Smooth muscle cell (in vitro differentiated cells): ENCODE results near the gene FRMD4A. TPM values are rescaled to one million over a fixed set of nuclear protein-coding genes. Genes with fewer than 3 reads are reported as not detected.
A peak's percentile ranks its signal among the peaks of the same experiment; 100 is the strongest.
"Not testable (repeated sequence)": the region's sequence is repeated elsewhere in the genome, so short reads cannot be mapped to it uniquely, and the experiment has no call there.

Source experiments
- DNase-seq: peaks from one replicate; lab custom pipeline; 2025; ENCODE audit not compliant: unreplicated experiment; lab: John Stamatoyannopoulos, UW
- H2AFZ ChIP-seq: fragments of 200-600 bp; sonication (generic); 2 replicates; pipeline ENCODE4 v1.6.0; 2016; ENCODE audit warnings: antibody characterized with exemption, low read depth, mild to moderate bottlenecking
- H3F3A ChIP-seq: fragments of 200-600 bp; sonication (generic); 2 replicates; pipeline ENCODE4 v1.6.0; 2017; ENCODE audit warnings: antibody characterized with exemption, low read depth
- H3K27ac ChIP-seq: fragments of 200-600 bp; sonication (generic); 2 replicates; pipeline ENCODE4 v1.5.1; 2016; ENCODE audit warnings: low read depth, mild to moderate bottlenecking
- H3K27me3 ChIP-seq: fragments of 200-600 bp; sonication (generic); 2 replicates; pipeline ENCODE4 v1.6.1; 2016; ENCODE audit warnings: low read depth, mild to moderate bottlenecking
- H3K36me3 ChIP-seq: fragments of 200-600 bp; sonication (generic); 2 replicates; pipeline ENCODE4 v1.5.1; 2016; ENCODE audit warnings: low read depth
- H3K4me1 ChIP-seq: fragments of 200-600 bp; sonication (generic); 2 replicates; pipeline ENCODE4 v1.5.1; 2016; ENCODE audit warnings: low read depth
- H3K4me2 ChIP-seq: fragments of 200-600 bp; sonication (generic); 2 replicates; pipeline ENCODE4 v1.6.0; 2016; ENCODE audit warnings: mild to moderate bottlenecking
- H3K4me3 ChIP-seq: fragments of 200-600 bp; sonication (generic); 2 replicates; pipeline ENCODE4 v1.5.1; 2016; ENCODE audit warnings: mild to moderate bottlenecking
- H3K79me2 ChIP-seq: fragments of 200-600 bp; sonication (generic); 2 replicates; pipeline ENCODE4 v1.6.0; 2016; ENCODE audit warnings: low read depth, mild to moderate bottlenecking
- H3K9ac ChIP-seq: fragments of 200-600 bp; sonication (generic); 2 replicates; pipeline ENCODE4 v1.6.0; 2016; ENCODE audit warnings: low read depth
- H3K9me3 ChIP-seq: fragments of 200-600 bp; sonication (generic); replicated peaks from 2 replicates; pipeline ENCODE4 v1.5.1; 2016; ENCODE audit warnings: low read depth
- H4K20me1 ChIP-seq: fragments of 200-600 bp; sonication (generic); 2 replicates; pipeline ENCODE4 v1.6.0; 2016; ENCODE audit warnings: low read depth
- WGBS: methylation state at CpG from one replicate; pipeline ENCODE4 v1.1.7; 2016; ENCODE audit warnings: low lambda C conversion rate; 5-methylcytosine and 5-hydroxymethylcytosine counted together
- polyA plus RNA-seq: library from polyadenylated mRNA; unstranded; fragments of >200 nt; fragmentation: Nextera tagmentation; extraction: Ambion mirVana; gene quantifications from 2 replicates; pipeline ENCODE4 v1.2.1, GENCODE V29; 2016
- total RNA-seq: library from RNA; depleted of rRNA; stranded (reverse); fragments of >200 nt; gene quantifications from 2 replicates; pipeline ENCODE4 v1.2.3, GENCODE V29; 2014
- TF ChIP-seq, protein P1 (sequence below): fragments of 200-600 bp; sonication (generic); IDR thresholded peaks from 2 replicates; pipeline ENCODE4 v1.5.1; 2017; ENCODE audit warnings: borderline replicate concordance, mild to moderate bottlenecking, antibody characterized with exemption; ENCODE audit not compliant: insufficient read depth, poor library complexity, severe bottlenecking

The FRMD4A gene
- total and polyA plus RNA-seq, 2 experiments from 2014 or later: 3.0 to 5.4 TPM

GRCh38 chr10:13716081-13717071, 614.3 kb downstream of the FRMD4A start:
- Histone ChIP-seq H3K9ac (no peak overlapping the region), H4K20me1 (no peaks in the 10 kb centered on the region)

GRCh38 chr10:13715596-13715995, 615.1 kb downstream of the FRMD4A start:
- H3K9ac ChIP-seq, H3K4me1 ChIP-seq, H3K36me3 ChIP-seq, H3K9me3 ChIP-seq, H3F3A ChIP-seq, H4K20me1 ChIP-seq, DNase-seq, H3K27ac ChIP-seq, H3K79me2 ChIP-seq, H3K27me3 ChIP-seq, H3K4me3 ChIP-seq, H2AFZ ChIP-seq, H3K4me2 ChIP-seq: not testable (repeated sequence)
- 75% methylated on average over 5 of the region's 5 CpGs for WGBS

More at GRCh38 chr10:13716081-13717071, 614.3 kb downstream of the FRMD4A start:
- Histone ChIP-seq H3K36me3 (no peaks in the 10 kb centered on the region), H3K27me3 (no peaks in the 10 kb centered on the region), H3K9me3 (no peaks in the 10 kb centered on the region), H3F3A (no peaks in the 10 kb centered on the region), H2AFZ (peak overlapping the region; percentile 9), H3K4me3 (no peak overlapping the region), H3K79me2 (no peaks in the 10 kb centered on the region), H3K4me1 (peaks cover 4% of the 10 kb centered on the region), H3K4me2 (no peak overlapping the region), H3K27ac (no peak overlapping the region)
- TF ChIP-seq, protein P1, sequence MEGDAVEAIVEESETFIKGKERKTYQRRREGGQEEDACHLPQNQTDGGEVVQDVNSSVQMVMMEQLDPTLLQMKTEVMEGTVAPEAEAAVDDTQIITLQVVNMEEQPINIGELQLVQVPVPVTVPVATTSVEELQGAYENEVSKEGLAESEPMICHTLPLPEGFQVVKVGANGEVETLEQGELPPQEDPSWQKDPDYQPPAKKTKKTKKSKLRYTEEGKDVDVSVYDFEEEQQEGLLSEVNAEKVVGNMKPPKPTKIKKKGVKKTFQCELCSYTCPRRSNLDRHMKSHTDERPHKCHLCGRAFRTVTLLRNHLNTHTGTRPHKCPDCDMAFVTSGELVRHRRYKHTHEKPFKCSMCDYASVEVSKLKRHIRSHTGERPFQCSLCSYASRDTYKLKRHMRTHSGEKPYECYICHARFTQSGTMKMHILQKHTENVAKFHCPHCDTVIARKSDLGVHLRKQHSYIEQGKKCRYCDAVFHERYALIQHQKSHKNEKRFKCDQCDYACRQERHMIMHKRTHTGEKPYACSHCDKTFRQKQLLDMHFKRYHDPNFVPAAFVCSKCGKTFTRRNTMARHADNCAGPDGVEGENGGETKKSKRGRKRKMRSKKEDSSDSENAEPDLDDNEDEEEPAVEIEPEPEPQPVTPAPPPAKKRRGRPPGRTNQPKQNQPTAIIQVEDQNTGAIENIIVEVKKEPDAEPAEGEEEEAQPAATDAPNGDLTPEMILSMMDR: no peak
- DNase-seq: no peak
- 59% methylated on average over 10 of the region's 10 CpGs for WGBS

- Histone ChIP-seq H3K9me3 (no peaks in the 10 kb centered on the region), H3F3A (no peaks in the 10 kb centered on the region), H2AFZ (no peak overlapping the region), H3K4me1 (peaks cover 4% of the 10 kb centered on the region), H3K27me3 (no peaks in the 10 kb centered on the region), H3K79me2 (no peaks in the 10 kb centered on the region), H3K4me2 (no peak overlapping the region), H3K27ac (no peak overlapping the region), H4K20me1 (no peaks in the 10 kb centered on the region), H3K9ac (no peak overlapping the region), H3K36me3 (no peaks in the 10 kb centered on the region), H3K4me3 (no peak overlapping the region)
- DNase-seq: no peak
- 69% methylated on average over 5 of the region's 5 CpGs for WGBS
- TF ChIP-seq, protein P1: no peak
These were observed 615.6 kb downstream of the FRMD4A start for GRCh38 chr10:13715100-13715499.

DNA sequence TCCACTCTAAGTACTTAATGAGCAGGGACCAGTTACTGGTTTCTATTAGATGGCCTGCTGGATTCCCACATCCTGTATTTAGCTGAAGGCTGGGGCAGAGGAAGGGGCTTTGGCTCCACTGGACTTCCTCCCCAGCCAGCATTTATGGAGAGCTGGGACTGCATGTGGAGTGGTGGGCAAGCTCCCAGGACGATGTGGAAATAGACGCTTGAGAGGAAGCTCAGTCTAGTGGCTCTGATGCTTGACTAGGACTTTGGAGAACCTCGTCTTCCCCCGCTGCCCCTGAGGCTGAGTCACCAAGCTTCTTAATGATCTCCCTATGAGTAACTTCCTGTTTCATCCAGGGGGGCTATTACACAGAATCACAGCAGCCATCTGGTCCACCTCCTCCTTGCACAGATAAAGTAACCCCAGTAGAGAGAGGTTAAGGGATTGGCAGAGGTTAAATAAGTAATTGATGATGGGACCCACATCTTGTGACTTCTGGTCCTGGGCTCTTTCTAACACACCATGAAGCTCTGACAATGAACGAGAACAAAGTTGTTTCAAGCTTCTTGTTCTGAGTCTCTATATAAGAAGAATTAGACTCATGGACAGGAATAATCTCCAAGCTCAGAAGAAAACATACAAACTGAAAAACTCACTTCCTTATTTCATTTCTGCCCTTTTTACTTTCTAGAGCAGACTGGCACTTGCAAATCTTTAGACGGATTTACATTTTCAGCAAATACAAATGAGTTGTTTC, 617.7 kb downstream of the FRMD4A start:
- H3F3A ChIP-seq: peaks cover 5% of the 10 kb centered on the region
- H3K79me2 ChIP-seq: no peaks in the 10 kb centered on the region
- no peaks in the 10 kb centered on the region for H3K27me3 ChIP-seq
- TF ChIP-seq, protein P1: no peak
- peak; percentile 10 for DNase-seq
- peak overlapping the region; percentile 76 for H3K27ac ChIP-seq
- H3K4me2 ChIP-seq: peak overlapping the region; percentile 64
- no peaks in the 10 kb centered on the region for H3K9me3 ChIP-seq
- H3K36me3 ChIP-seq: no peaks in the 10 kb centered on the region
- no peaks in the 10 kb centered on the region for H4K20me1 ChIP-seq
- 19% methylated on average over 6 of the region's 6 CpGs for WGBS
- no peak overlapping the region for H3K4me3 ChIP-seq
- H3K4me1 ChIP-seq: peaks cover 11% of the 10 kb centered on the region
- peak overlapping the region; percentile 57 for H3K9ac ChIP-seq
- no peak overlapping the region for H2AFZ ChIP-seq
